ENCODE measurements around the gene NIT2.

The NIT2 gene

DNA sequence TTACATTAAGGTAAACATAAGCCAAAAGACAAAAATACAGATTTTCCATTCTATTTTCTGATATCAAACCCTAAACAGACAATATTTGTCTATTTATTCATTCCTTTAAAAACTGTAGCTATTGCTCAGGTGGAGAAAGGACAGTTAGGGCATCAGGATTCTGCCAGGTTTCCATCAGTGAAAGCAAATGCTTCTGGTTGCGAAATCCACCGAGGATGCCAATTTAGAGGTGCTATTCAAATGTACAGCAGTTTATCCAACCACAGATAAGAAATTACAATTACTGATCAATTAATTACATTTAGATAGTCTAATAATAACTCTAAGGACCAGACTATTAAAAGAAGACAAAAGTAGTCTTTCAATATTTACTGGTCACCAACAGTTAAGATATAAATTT, 62.4 kb downstream of the NIT2 start:
- no peak for DNase-seq (ENCODE audit: low read depth in 2 of 2)

DNA sequence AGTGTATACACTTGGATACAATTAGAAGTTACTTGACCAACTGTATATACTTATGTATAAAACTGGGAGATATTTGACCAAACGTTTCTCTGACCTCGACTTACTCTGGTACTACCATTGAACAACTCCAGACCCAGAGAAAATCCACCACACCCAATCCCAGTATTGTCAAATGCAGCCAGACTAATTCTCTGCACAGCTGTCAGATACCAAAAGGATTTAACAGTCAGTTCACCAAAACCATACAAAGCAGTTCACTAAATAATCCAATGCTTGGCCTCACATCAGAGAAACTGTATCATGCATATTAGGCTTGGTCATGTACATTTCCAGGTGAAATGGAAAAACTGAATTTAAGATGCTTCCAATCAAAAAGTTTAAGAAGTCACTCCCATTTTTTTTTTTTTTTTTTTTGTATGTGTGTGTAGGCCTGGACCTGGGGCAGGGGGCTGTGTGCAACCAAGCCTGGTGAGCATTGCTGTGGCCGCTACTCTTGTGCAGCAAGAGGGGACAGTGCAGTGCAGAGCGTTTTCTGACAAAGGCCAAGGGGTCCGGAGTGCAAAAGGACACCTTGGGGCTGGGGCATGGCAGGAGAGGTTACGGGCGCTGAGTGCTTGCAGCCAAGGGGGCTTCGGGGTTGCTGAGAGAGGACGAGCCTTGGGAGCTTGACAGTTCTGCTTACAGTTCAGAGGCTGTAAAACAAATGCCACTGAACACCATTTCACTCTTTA, 64.9 kb downstream of the NIT2 start:
- DNase-seq (ENCODE audit: low read depth in 2 of 2): no peak

DNA sequence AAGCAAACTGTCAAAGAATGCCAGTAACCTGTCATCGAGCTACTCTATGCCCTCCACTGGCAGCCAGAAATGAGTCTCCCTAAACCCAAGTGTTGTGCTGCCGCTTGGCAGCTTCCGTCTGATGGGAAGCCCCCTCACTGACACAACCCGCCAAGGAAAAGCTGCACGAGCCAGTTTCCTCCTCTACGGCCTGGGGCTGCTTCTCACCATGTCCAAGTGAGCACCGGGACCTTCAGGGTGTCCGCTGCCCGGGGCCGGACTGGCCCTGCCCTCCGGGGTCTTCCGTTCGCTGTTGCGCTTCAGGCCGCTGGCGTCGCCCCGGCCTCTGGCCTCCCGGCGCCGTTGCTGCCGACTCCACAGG, 65.8 kb downstream of the NIT2 start:
- DNase-seq (ENCODE audit: low read depth in 2 of 2): peak; percentile 3 to 19

GRCh38 chr3:100400780-100401673, 66.5 kb downstream of the NIT2 start, which contains the start of the genes LNP1 and TOMM70:
Gene LNP1 (plus strand): TSS chr3:100401539. CDS start chr3:100429730, 28,191 bp downstream.
Gene TOMM70 (minus strand): TSS chr3:100401089. CDS start chr3:100400949, 140 bp downstream.
- peak; percentile 89 to 94 for DNase-seq (ENCODE audit: low read depth in 2 of 2)

DNA sequence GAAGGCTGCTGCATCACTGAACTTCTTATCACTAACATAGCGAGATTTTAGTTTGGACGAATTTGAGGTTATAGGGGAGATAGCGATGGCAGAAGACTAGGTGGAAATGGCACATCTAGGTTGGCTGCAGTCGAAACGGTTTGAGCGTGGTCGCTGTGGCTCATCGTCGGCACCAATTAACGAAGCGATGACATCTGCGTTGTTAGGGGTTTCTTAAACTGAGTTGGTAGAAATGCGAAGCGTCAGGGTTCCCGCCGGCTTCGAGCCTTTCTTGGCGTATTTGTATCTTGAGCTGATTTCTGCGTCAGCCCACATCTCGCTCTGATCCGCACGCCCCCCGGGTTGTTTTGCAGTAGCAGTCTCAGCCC, 67.1 kb downstream of the NIT2 start:
- peak; percentile 24 to 25 for DNase-seq (ENCODE audit: low read depth in 2 of 2)

DNA sequence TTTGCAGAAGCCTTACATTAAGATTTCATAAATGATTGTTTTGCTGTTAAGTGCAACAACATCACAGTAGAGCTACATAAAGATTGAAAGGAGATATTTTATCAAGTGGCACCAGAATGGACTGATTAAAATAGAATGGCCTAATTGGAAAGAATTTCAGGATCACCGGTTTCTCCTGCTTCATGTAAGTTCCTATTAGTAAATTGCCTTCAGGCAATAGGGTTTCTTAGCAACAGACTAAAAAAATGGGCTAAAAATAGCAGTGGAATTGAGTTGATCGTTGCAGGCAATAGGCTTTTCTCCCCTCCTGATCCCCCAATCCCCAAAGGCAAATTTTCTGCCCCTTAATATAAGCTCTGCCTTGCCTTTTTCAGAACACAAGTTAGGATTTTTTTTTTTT, 67.7 kb downstream of the NIT2 start:
- no peak for DNase-seq (ENCODE audit: low read depth in 2 of 2)

DNA sequence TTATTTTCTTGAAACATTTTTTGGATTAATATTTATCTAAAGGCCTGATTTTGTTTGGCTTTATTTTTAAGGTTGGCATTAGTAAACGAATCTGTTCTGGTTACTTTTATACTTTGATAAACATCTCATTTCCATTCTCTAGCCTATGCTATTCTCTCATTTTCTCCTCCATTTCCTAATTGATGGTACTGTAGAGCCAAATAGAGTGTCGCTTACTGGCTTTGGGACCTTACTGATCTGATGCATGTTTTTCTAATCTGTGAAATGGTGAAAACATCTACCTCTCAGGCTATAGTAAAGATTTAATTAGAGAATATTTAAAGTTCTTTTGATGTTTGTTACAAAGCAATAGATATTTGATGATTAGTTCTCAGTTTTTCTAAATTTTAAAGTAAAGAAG, 68.3 kb downstream of the NIT2 start:
- no peak for DNase-seq (ENCODE audit: low read depth in 2 of 2)

GRCh38 chr3:100403362-100404249, 69.0 kb downstream of the NIT2 start:
- no peak for DNase-seq (ENCODE audit: low read depth in 2 of 2)

DNA sequence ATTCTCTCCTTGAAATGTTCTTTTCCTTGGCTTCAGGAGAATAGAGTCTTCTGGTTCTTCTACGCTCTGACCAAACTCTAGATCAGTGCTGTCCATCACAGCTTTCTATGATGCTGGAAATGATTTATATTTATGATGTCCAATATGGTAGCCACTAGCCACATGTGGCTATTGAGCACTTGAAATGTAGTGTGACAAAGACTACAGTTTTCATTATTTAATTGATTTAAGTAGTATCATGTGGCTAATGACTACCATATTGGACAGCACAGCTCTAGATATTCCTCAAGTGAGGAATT, 69.6 kb downstream of the NIT2 start:
- DNase-seq (ENCODE audit: low read depth in 2 of 2): no peak

GRCh38 chr3:100407164-100407563, 72.6 kb downstream of the NIT2 start:
- DNase-seq (ENCODE audit: low read depth in 2 of 2): no peak

DNA sequence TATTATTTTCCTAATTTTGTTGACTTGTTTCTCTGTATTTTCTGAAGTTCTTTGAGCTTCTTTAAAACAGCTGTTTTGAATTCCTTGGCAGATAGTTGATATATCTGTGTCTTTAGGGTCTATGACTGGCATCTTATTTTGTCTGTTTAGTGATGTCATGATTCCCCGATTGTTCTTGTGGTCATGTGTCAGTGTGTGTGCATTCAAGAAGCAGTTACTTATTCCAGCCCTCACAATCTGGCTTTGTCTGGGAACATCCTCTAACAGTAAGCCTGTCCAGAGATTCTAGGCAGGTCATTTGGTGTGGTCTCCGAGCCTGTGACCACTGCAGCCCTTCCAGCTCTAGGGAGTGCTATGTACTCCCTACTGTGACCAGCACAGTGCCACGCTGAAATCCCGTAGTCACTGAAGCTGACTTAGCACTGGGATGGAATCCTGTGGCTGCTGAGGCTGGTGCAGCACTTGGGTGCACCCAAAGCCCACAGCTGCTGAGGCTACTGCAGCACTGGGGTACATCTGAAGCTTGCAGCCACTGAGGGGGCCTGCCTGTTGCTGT, 73.5 kb downstream of the NIT2 start:
- DNase-seq (ENCODE audit: low read depth in 2 of 2): no peak

All from stimulated activated CD4-positive, alpha-beta T cell treated with anti-CD3 and anti-CD28 coated beads, Interleukin-1b, Interleukin-23, amount 100 ng/mL, for 4 hours (primary cell).